Middle frontal gyrus (tissue), 1 donor: ENCODE data around the gene SMLR1.
"Not testable (repeated sequence)": the region's sequence is repeated elsewhere in the genome, so short reads cannot be mapped to it uniquely, and the experiment has no call there.

Experiments
- DNase-seq: peaks from one replicate; pipeline ENCODE4 v3.0.0-alpha.2; 2015; ENCODE audit warnings: low spot score; ENCODE audit errors: extremely low spot score

SMLR1 gene

GRCh38 chr6:130827247-130828149, at the start of gene SMLR1:
TSS of gene SMLR1 (plus strand) at chr6:130827406. CDS start at chr6:130827414, 8 bp downstream.
- no peak for DNase-seq

- no peak for DNase-seq
These were observed 48.1 kb upstream of the SMLR1 start for GRCh38 chr6:130778946-130779657.

- no peak for DNase-seq
These were observed 47.6 kb upstream of the SMLR1 start for GRCh38 chr6:130779658-130780033.

- no peak for DNase-seq
These were observed 47.1 kb upstream of the SMLR1 start for GRCh38 chr6:130780122-130780521.

- no peak for DNase-seq
These were observed 45.6 kb upstream of the SMLR1 start for GRCh38 chr6:130781557-130781956.

- no peak for DNase-seq
These were observed 43.6 kb upstream of the SMLR1 start for GRCh38 chr6:130783416-130784107.

GRCh38 chr6:130787726-130788500, 39.3 kb upstream of the SMLR1 start:
- DNase-seq, result no peak

- no peak for DNase-seq
These were observed 38.3 kb upstream of the SMLR1 start for GRCh38 chr6:130788954-130789353.

GRCh38 chr6:130794010-130794697, 33.1 kb upstream of the SMLR1 start:
- no peak for DNase-seq

- DNase-seq, result no peak
These were observed 32.5 kb upstream of the SMLR1 start for GRCh38 chr6:130794738-130795137.

GRCh38 chr6:130796313-130796905, 30.8 kb upstream of the SMLR1 start:
- DNase-seq, result no peak

- DNase-seq, result no peak
These were observed 30.1 kb upstream of the SMLR1 start for GRCh38 chr6:130797061-130797460.

- DNase-seq, result not testable (repeated sequence)
These were observed 25.8 kb upstream of the SMLR1 start for GRCh38 chr6:130801368-130801767.

- DNase-seq, result no peak
These were observed 16.7 kb upstream of the SMLR1 start for GRCh38 chr6:130810307-130811030.

GRCh38 chr6:130811932-130812331, 15.3 kb upstream of the SMLR1 start:
- no peak for DNase-seq

GRCh38 chr6:130814506-130814905, 12.7 kb upstream of the SMLR1 start:
- DNase-seq, result no peak

GRCh38 chr6:130815200-130816071, 11.8 kb upstream of the SMLR1 start:
- DNase-seq, result no peak

- DNase-seq, result no peak
These were observed 4.5 kb upstream of the SMLR1 start for GRCh38 chr6:130822736-130823135.
